Measurements from ENCODE around the gene LANCL2.
"Not testable (repeated sequence)": the region's sequence is repeated elsewhere in the genome, so short reads cannot be mapped to it uniquely, and the experiment has no call there.

Gene LANCL2

GRCh38 chr7:55365205-55365674, at the start of gene LANCL2:
Gene LANCL2 (plus strand): TSS chr7:55365337. CDS start chr7:55366026, 689 bp downstream.
- DNase-seq (ENCODE audit: low read depth in 3 of 3), result peak in 1 of 3 experiments; percentile 20

GRCh38 chr7:55325371-55325792, 39.8 kb upstream of the LANCL2 start:
- DNase-seq (ENCODE audit: low read depth in 3 of 3), result no peak

GRCh38 chr7:55326081-55326835, 38.9 kb upstream of the LANCL2 start:
- no peak for DNase-seq (ENCODE audit: low read depth in 3 of 3)

- no peak for DNase-seq (ENCODE audit: low read depth in 3 of 3)
Measured at GRCh38 chr7:55326945-55327626, 38.1 kb upstream of the LANCL2 start.

DNA sequence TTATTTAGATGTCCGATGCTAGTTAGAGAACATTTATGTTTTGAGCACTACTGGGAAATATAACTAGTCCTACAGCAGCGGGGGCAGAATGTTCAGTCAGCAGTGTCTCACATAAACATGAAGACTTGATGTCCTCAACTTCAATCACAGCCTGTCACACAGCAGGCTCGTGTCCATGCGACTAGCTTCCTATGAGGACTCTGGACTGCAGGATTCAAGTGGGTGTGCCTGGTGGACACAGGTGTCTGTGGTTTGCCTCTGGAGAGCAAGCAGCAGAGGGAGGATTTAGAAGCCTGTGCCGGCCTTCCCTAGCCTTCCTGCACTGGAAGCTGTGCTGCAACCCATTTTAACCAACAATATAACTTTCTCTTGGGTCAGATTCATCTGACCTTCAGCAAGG, 30.0 kb upstream of the LANCL2 start:
- no peak for DNase-seq (ENCODE audit: low read depth in 3 of 3)

DNA sequence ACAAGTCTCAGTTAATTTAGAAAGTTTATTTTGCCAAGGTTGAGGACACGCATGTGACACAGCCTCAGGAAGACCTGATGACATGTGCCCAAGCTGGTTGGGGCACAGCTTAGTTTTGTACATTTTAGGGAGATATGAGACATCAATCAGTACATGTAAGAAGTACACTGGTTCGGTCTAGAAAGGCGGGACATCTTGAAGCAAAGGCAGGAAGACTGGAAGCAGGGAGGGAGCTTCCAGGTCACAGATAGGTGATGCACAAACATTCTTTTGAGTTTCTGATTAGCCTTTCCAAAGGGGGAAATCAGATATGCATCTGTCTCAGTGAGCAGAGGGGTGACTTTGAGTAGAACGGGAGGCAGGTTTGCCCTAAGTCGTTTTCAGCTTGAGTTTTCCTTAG, 29.4 kb upstream of the LANCL2 start:
- DNase-seq (ENCODE audit: low read depth in 3 of 3), result no peak

DNA sequence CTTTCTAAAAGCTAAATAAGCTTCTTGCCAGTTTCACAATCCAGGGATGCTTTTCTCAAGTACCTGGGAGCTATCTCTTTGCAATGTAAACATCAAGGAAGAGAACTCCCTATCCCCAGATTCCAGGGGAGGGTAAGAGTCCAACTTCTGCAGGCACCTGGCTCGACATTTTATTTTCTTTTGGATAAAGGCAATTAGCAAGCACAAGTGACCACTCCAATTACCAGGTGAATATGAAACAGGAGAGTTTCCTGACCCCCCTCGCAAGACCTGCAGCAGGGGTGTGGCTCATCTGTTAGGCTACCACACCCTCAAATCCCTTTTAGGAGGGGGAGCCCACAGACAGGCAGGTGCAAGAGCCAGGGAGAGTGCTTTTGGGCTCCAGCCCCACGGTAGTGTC, 28.6 kb upstream of the LANCL2 start:
- no peak for DNase-seq (ENCODE audit: low read depth in 3 of 3)

DNA sequence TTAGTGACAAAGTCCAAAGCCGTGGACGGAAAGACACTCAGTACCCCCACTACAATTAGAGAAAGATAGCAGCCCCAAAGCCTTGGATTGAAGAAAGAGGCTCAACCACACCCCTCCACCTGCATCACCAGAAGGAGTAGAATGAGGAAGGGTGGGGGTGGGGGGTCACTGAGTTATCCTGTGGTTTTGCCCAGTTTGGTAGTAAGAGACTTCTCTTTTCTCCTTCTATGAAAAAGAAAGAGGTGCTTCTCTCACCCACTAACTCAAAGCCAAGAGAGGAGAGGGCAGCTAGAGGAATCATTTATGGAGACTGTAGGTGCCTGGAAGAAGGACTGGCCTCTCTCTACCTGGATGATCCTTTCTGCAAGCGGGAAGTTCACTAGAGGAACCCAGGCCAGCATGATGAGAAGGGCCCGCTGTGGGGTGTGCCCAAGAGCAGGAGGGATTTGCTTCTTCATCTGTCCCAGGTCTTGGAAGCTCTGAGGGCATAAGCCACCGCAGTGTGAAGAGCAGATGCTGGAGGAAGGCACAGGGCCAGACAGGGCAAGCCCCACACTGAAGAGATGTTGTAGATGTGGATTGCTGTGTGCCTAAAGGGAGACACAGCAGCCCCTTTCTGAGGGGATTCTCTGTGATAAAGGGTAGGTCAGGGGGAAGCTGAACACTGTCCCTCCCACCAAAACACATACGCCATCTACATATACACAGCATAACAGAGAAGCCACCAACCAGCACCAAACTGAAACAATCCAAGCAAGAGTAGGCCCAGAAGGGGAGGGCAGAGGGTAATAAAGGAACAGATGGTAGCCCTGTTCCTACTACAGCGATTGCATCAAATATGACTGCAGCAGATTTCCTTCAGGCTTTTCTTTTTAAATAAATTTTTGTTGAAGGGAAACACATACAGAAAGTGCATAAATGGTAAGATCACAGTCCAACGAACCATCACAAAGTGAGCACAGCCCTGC, 25.8 kb upstream of the LANCL2 start:
- DNase-seq (ENCODE audit: low read depth in 3 of 3), result no peak

DNA sequence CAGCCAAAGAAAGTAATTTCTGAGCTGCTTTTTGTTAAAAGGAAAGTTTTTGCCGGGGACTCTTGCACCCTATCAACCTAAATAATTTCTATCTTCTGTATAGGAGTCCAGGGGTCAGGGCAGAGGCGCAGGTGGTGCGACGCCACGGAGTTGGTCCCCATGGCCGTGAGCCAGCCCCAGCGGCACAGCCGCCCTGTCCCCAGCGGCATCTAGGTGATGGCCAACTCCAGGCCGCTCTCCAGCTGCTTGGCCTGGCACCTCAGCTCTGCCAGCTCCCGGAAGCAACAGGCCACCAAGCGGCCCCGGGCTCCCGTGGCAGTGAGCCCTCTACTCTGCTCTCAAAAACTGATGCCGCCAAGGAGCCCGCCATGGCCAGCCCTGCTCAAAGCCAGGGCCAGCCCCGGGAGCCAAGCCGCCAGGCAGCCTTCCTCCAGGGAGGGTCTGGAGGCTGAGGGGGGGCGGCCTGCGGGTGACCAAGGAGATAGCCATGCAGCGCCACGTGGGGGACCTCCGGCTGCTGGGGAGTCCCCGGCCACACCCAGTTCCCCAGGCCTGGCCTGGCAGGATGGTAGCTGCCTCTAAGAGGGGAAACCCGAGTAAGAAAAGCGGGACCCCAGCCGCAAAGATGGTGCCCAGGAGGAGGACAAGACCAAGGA, 22.8 kb upstream of the LANCL2 start:
- no peak for DNase-seq (ENCODE audit: low read depth in 3 of 3)

DNA sequence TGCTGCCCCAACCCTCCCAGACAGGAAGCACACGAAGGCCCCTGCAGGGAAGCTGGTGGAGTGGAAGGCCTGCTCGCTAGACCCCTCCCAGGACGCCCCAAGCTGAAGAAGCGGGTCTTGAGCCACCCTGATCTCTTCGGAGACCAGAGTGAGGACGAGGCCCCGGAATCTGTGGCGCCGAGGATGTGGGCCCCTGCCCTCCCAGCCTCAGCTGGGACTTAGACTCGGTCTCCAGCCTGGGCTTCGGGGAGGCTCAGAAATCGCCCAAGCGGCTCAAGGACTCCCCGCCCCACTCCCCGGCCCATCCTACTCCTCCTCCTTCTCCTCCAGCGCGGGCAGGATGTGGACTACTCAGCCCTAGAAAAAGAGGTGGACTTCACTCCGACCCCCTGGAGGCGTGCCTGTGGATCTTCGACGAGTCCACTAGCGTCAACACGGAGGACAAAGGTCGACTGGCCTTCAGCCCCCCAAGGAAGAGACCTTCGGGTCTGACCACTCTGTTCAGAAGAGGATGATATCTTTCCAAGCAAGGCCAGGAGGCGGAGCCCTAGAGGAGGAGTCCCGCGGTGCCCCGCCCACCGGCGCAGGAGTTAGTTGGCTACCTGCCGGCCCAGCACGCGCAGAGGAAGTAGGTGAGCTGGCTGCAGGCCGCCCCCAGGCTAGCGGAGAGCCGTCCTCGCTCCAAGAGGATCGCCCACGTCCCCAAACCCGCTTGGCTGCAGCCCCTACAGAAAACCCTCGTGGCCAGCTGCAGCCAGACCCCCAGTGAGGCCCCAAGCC, 21.9 kb upstream of the LANCL2 start:
- no peak for DNase-seq (ENCODE audit: low read depth in 3 of 3)

GRCh38 chr7:55343860-55344606, 21.1 kb upstream of the LANCL2 start:
- DNase-seq (ENCODE audit: low read depth in 3 of 3), result no peak

DNA sequence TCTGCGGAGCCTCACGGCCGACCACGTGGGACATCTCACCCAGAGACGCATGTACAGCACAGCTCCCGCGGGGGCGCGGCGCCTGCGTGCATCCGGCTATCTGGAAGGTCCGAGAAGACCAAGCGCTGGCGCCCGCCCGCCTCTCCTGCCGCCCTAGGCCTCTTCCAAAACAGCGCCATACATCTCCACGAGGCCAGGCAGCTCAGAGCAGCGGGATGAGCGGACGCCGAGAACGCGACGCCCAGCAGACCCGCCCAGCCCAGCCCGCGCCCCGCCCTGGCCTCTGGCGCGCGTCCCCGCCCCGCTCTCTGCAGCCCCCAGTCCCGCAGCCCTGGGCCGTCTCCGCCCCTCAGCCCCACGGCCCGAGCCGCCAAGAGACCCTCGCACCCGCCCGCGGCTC, 20.3 kb upstream of the LANCL2 start:
- DNase-seq (ENCODE audit: low read depth in 3 of 3), result no peak

- DNase-seq (ENCODE audit: low read depth in 3 of 3), result no peak
Measured at GRCh38 chr7:55345292-55345691, 19.8 kb upstream of the LANCL2 start.

GRCh38 chr7:55348502-55348901, 16.6 kb upstream of the LANCL2 start:
- no peak for DNase-seq (ENCODE audit: low read depth in 3 of 3)

DNA sequence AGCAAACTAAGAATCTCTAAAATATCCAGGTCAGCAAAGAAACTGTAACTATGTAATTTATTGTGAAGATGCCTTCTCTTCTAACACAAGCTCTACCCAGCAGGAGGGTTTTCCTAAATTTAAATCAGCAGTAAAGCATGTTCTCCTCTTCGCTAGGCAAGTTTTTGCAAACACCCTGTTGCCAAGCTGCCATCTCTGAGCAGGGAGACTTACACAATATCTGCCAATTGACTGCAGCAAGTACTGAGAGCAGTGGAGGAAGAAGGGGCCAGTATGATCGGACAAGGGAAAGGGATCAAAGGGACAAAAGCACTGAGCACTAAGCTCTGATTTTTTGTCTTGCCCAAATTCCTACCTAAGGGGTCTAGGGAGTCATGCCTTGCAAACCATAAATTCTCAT, 16.0 kb upstream of the LANCL2 start:
- no peak for DNase-seq (ENCODE audit: low read depth in 3 of 3)

- no peak for DNase-seq (ENCODE audit: low read depth in 3 of 3)
Measured at GRCh38 chr7:55350281-55350680, 14.9 kb upstream of the LANCL2 start.

DNA sequence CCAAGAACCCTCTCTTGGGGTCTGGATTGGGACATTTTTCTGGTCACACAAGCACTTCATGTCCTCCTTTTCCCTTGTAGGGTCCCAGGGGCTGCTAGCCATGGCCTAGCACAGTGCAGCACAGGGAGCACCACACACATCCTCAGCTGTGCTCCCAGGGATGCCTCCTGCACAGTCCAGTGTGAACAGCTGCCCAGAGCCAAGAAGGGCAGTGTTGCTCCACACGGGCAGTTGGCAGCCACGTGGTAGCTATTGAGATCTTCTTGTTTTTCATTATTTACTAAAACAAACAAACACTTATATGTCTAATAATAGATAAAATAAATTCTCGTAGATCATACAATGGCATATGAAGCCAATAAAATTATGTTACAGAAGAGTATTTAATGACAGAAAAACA, 13.9 kb upstream of the LANCL2 start:
- DNase-seq (ENCODE audit: low read depth in 3 of 3), result no peak

DNA sequence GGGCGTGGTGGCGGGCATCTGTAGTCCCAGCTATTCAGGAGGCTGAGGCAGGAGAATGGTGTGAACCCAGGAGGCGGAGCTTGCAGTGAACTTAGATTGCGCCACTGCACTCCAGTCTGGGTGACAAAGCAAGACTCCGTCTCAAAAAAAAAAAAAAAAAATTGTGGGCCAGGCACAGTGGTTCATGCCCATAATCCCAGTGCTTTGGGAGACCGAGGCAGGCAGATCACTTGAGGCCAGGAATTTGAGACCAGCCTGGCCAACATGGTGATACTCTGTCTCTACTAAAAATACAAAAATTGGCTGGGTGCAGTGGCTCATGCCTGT, 12.2 kb upstream of the LANCL2 start:
- not testable (repeated sequence) for DNase-seq (ENCODE audit: low read depth in 3 of 3)

DNA sequence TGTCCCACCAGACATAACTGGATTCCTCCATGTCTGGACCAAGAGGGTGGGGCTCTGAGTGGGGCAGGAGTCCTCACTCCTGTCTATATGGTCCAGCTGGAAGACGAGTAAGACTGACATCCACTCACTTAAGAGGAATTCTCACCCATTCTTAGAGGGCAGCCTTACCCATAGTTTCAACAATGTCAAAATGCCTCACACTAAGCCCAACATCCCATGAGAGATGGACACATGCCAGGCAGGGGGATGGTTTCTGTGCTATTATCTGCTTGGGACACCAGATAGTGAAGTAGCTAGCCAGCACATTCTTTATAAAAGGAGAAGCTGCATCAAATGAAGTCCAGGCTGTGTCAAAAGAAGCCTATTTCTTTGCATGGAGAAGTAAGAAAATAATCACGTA, 4.7 kb upstream of the LANCL2 start:
- no peak for DNase-seq (ENCODE audit: low read depth in 3 of 3)

GRCh38 chr7:55361560-55361959, 3.6 kb upstream of the LANCL2 start:
- DNase-seq (ENCODE audit: low read depth in 3 of 3), result no peak

All from stimulated activated CD4-positive, alpha-beta T cell treated with anti-CD3 and anti-CD28 coated beads, TNF-alpha, amount 100 ng/mL, for 4 hours (primary cell).